K562 (cell line): Measurements from ENCODE around the gene KCNQ5. TPM values are rescaled to one million over a fixed set of nuclear protein-coding genes. Genes with fewer than 3 reads are reported as not detected.

Experiments used
- ARID3B ChIP-seq: fragments of 250-450 bp; sonication (Bioruptor Pico); IDR thresholded peaks from 2 replicates; pipeline ENCODE4 v1.4.0; 2020; ENCODE audit warnings: borderline replicate concordance
- BRCA1 ChIP-seq, 2 experiments: fragments of 450-650 bp in 1 of 2; sonication (generic) in 1 of 2; formaldehyde crosslinking in 1 of 2; IDR thresholded peaks; 2 replicates each; pipeline versions ENCODE4 v1.5.0 to v1.6.1; 2017 to 2020; ENCODE audit warnings: mild to moderate bottlenecking in 1 of 2, missing genetic modification reagents in 1 of 2
- CEBPG ChIP-seq, 3 experiments: fragments of 200-800 bp in 1 of 3; sonication (Bioruptor generic) in 1 of 3; sonication (generic) in 1 of 3; formaldehyde crosslinking in 1 of 3; IDR thresholded peaks in 2 of 3; conservative IDR thresholded peaks in 1 of 3; 2 replicates each; pipeline versions ENCODE4 v1.6.1 to v1.8.0; 2016 to 2022; ENCODE audit warnings: missing compliant biosample characterization in 2 of 3, missing genetic modification characterization in 2 of 3, mild to moderate bottlenecking in 1 of 3, missing genetic modification reagents in 1 of 3
- GABPA ChIP-seq: fragments of 200-800 bp; sonication (Bioruptor generic); conservative IDR thresholded peaks from 2 replicates; pipeline ENCODE4 v1.6.1; 2016; ENCODE audit warnings: low read depth, missing genetic modification characterization, missing compliant biosample characterization
- HMBOX1 ChIP-seq: sonication (generic); IDR thresholded peaks from 2 replicates; pipeline ENCODE4 v1.6.1; 2016
- HMGN3 ChIP-seq: IDR thresholded peaks from 2 replicates; pipeline ENCODE4 v1.6.1; 2011; ENCODE audit warnings: borderline replicate concordance, low read depth, mild to moderate bottlenecking, mixed read lengths, low read length; ENCODE audit not compliant: insufficient read length; ENCODE audit errors: extremely low read depth
- MAZ ChIP-seq, 2 experiments: fragments of 450-650 bp in 1 of 2; sonication (generic) in 1 of 2; formaldehyde crosslinking; IDR thresholded peaks in 1 of 2; conservative IDR thresholded peaks in 1 of 2; 2 replicates each; pipeline versions ENCODE4 v1.4.0 to v1.5.0; 2020; ENCODE audit warnings: mild to moderate bottlenecking in 1 of 2, missing genetic modification reagents in 1 of 2
- NR0B1 ChIP-seq: fragments of 450-650 bp; IDR thresholded peaks from one replicate; pipeline ENCODE4 v1.6.1; 2018; ENCODE audit warnings: mild to moderate bottlenecking, moderate library complexity; ENCODE audit not compliant: partially characterized antibody
- ZNF282 ChIP-seq: sonication (generic); formaldehyde crosslinking; IDR thresholded peaks from 2 replicates; pipeline ENCODE4 v1.8.1; 2023; ENCODE audit warnings: missing genetic modification reagents
- ZNF316 ChIP-seq: fragments of 450-650 bp; IDR thresholded peaks from 2 replicates; pipeline ENCODE4 v1.6.1; 2016
- ZNF507 ChIP-seq: conservative IDR thresholded peaks from 2 replicates; pipeline ENCODE4 v1.6.1; 2017; ENCODE audit warnings: missing genetic modification characterization, missing compliant biosample characterization
- polyA plus RNA-seq, 8 experiments: library from polyadenylated mRNA; depleted of rRNA in 4 of 8; stranded (reverse) in 5 of 8; unstranded in 3 of 8; fragments of >200 nt; fragmentation: Nextera tagmentation in 2 of 8; fragmentation: Illumina TruSeq in 1 of 8; extraction: Ambion mirVana in 2 of 8; extraction: Trizol in 1 of 8; gene quantifications; 2 replicates each; pipeline versions ENCODE4 v1.2.1 to v1.2.3, GENCODE V29; 2011 to 2014; ENCODE audit warnings: inconsistent platforms in 1 of 8, missing spikeins in 1 of 8
- total RNA-seq, 7 experiments: library from RNA; depleted of rRNA in 6 of 7; stranded (reverse); fragments of >200 nt in 6 of 7; fragmentation: Illumina TruSeq in 2 of 7; extraction: Trizol in 2 of 7; gene quantifications; 2 replicates each; pipeline versions ENCODE4 v1.2.1 to v1.2.3, GENCODE V29; 2011 to 2021; ENCODE audit warnings: low replicate concordance in 1 of 7

The KCNQ5 gene
- total and polyA plus RNA-seq, 9 of the 15 experiments (the other 6 are each of a cell fraction or from before 2014, with no cell fraction given): 0.31 to 5.9 (median 2.6) TPM

- TF ChIP-seq MAZ (CRISPR knock-in tag; conservative IDR thresholded peaks at IDR 0.05 in 1 of 2, IDR thresholded peaks at IDR 0.05 in 1 of 2) (no peak), ZNF282 (CRISPR knock-in tag) (no peak), HMGN3 (no peak), NR0B1 (no peak), ARID3B (no peak), GABPA (tag) (no peak), CEBPG (CRISPR knock-in tag; IDR thresholded peaks at IDR 0.05) (no peak), CEBPG (tag; conservative IDR thresholded peaks at IDR 0.05 in 1 of 2, IDR thresholded peaks at IDR 0.05 in 1 of 2) (no peak), BRCA1 (IDR thresholded peaks at IDR 0.05) (no peak), BRCA1 (CRISPR knock-in tag; IDR thresholded peaks at IDR 0.05) (no peak), HMBOX1 (no peak), ZNF507 (no peak), ZNF316 (peak; percentile 79)
These were observed 194.2 kb downstream of the KCNQ5 start (continued) for GRCh38 chr6:72816022-72816421.
